GF-D8 (cell line): ENCODE results near the gene STARD13.

ENCODE experiments used
- DNase-seq: peaks from one replicate; lab custom pipeline; 2025; lab: John Stamatoyannopoulos, UW

STARD13 gene

GRCh38 chr13:33116321-33117010 lies 169.1 kb downstream of the STARD13 start:
- no peak for DNase-seq

GRCh38 chr13:33115274-33115673 lies 170.3 kb downstream of the STARD13 start:
- no peak for DNase-seq

- DNase-seq, result no peak
These were observed 171.4 kb downstream of the STARD13 start for GRCh38 chr13:33114146-33114545.

GRCh38 chr13:33112766-33113165 lies 172.8 kb downstream of the STARD13 start:
- no peak for DNase-seq

GRCh38 chr13:33111414-33112110 lies 174.0 kb downstream of the STARD13 start:
- no peak for DNase-seq

- no peak for DNase-seq
These were observed 174.7 kb downstream of the STARD13 start for GRCh38 chr13:33110713-33111413.

- DNase-seq, result no peak
These were observed 175.2 kb downstream of the STARD13 start for GRCh38 chr13:33110386-33110712.

GRCh38 chr13:33109801-33110200 lies 175.8 kb downstream of the STARD13 start:
- DNase-seq, result no peak

- no peak for DNase-seq
These were observed 176.3 kb downstream of the STARD13 start for GRCh38 chr13:33109271-33109697.

GRCh38 chr13:33108620-33109019 lies 176.9 kb downstream of the STARD13 start:
- DNase-seq, result no peak

- DNase-seq, result no peak
These were observed 178.2 kb downstream of the STARD13 start for GRCh38 chr13:33107361-33107760.

- DNase-seq, result no peak
These were observed 178.7 kb downstream of the STARD13 start for GRCh38 chr13:33106656-33107360.

GRCh38 chr13:33105387-33106005 lies 180.1 kb downstream of the STARD13 start:
- DNase-seq, result no peak

- DNase-seq, result no peak
These were observed 182.1 kb downstream of the STARD13 start for GRCh38 chr13:33103457-33103856.

- DNase-seq, result no peak
These were observed 183.7 kb downstream of the STARD13 start for GRCh38 chr13:33101835-33102234.

- DNase-seq, result no peak
These were observed 184.7 kb downstream of the STARD13 start for GRCh38 chr13:33100886-33101285.

- no peak for DNase-seq
These were observed 185.7 kb downstream of the STARD13 start for GRCh38 chr13:33099860-33100259.

- DNase-seq, result no peak
These were observed 188.5 kb downstream of the STARD13 start for GRCh38 chr13:33096886-33097605.

GRCh38 chr13:33092073-33092987 lies 193.2 kb downstream of the STARD13 start:
- DNase-seq, result no peak

- DNase-seq, result no peak
These were observed 194.2 kb downstream of the STARD13 start for GRCh38 chr13:33091415-33091774.
